Measurements from ENCODE around the gene PTPRR.

PTPRR gene

GRCh38 chr12:70842136-70842535, 78.4 kb downstream of the PTPRR start:
- H3K4me3 ChIP-seq (ENCODE audit: low read depth, low read length) = no peak overlapping the region
- TF ChIP-seq CTCF (conservative IDR thresholded peaks at IDR 0.05; ENCODE audit: low read depth, low read length) = no peak
- peak; percentile 6 for DNase-seq (ENCODE audit: low read depth)

GRCh38 chr12:70840656-70841350, 79.7 kb downstream of the PTPRR start:
- no peak for TF ChIP-seq CTCF (conservative IDR thresholded peaks at IDR 0.05; ENCODE audit: low read depth, low read length)
- no peak overlapping the region for H3K4me3 ChIP-seq (ENCODE audit: low read depth, low read length)

GRCh38 chr12:70839544-70839943, 81.0 kb downstream of the PTPRR start:
- no peak for DNase-seq (ENCODE audit: low read depth)
- TF ChIP-seq CTCF (conservative IDR thresholded peaks at IDR 0.05; ENCODE audit: low read depth, low read length) = peak; percentile 17
- no peak overlapping the region for H3K4me3 ChIP-seq (ENCODE audit: low read depth, low read length)

More at GRCh38 chr12:70840656-70841350, 79.7 kb downstream of the PTPRR start:
- no peak for DNase-seq (ENCODE audit: low read depth)

- no peak for TF ChIP-seq CTCF (conservative IDR thresholded peaks at IDR 0.05; ENCODE audit: low read depth, low read length)
These were observed 82.4 kb downstream of the PTPRR start for GRCh38 chr12:70838127-70838526.

GRCh38 chr12:70837026-70837425, 83.5 kb downstream of the PTPRR start:
- no peak for DNase-seq (ENCODE audit: low read depth)
- H3K4me3 ChIP-seq (ENCODE audit: low read depth, low read length) = no peak overlapping the region
- TF ChIP-seq CTCF (conservative IDR thresholded peaks at IDR 0.05; ENCODE audit: low read depth, low read length) = no peak

More at GRCh38 chr12:70838127-70838526, 82.4 kb downstream of the PTPRR start:
- H3K4me3 ChIP-seq (ENCODE audit: low read depth, low read length) = no peak overlapping the region
- no peak for DNase-seq (ENCODE audit: low read depth)

GRCh38 chr12:70835948-70836347, 84.6 kb downstream of the PTPRR start:
- no peak for DNase-seq (ENCODE audit: low read depth)
- no peak overlapping the region for H3K4me3 ChIP-seq (ENCODE audit: low read depth, low read length)
- TF ChIP-seq CTCF (conservative IDR thresholded peaks at IDR 0.05; ENCODE audit: low read depth, low read length) = no peak

- TF ChIP-seq CTCF (conservative IDR thresholded peaks at IDR 0.05; ENCODE audit: low read depth, low read length) = no peak
- DNase-seq (ENCODE audit: low read depth) = peak; percentile 24
- H3K4me3 ChIP-seq (ENCODE audit: low read depth, low read length) = no peak overlapping the region
These were observed 89.0 kb downstream of the PTPRR start for GRCh38 chr12:70831543-70831942.
